ENCODE measurements around the gene MED13. TPM values are rescaled to one million over a fixed set of nuclear protein-coding genes. Genes with fewer than 3 reads are reported as not detected.
A peak's percentile ranks its signal among the peaks of the same experiment; 100 is the strongest.

The MED13 gene
- total and polyA plus RNA-seq, 9 of the 15 experiments (the other 6 are each of a cell fraction or from before 2014, with no cell fraction given): 5.4 to 48.4 (median 28.2) TPM

- TF ChIP-seq NFE2 (IDR thresholded peaks at IDR 0.05; ENCODE audit: low read depth) (no peak), CSDE1 (IDR thresholded peaks at IDR 0.05) (peak in 1 of 2 experiments; percentile 71; a peak in 2 of 4 replicates), ATF1 (CRISPR knock-in tag; IDR thresholded peaks at IDR 0.05) (no peak), ATF1 (tag; IDR thresholded peaks at IDR 0.05) (peak; percentile 77), TCF3 (CRISPR knock-in tag; IDR thresholded peaks at IDR 0.05) (no peak), DDX20 (tag; IDR thresholded peaks at IDR 0.05; ENCODE audit: low read depth) (no peak), EWSR1 (IDR thresholded peaks at IDR 0.05; ENCODE audit: borderline replicate concordance, low read depth, partially characterized antibody) (no peak), FOS (IDR thresholded peaks at IDR 0.05; ENCODE audit: extremely low read depth, insufficient read length) (no peak), ASH1L (IDR thresholded peaks at IDR 0.05; ENCODE audit: borderline replicate concordance, low read depth, partially characterized antibody) (no peak), CREB1 (IDR thresholded peaks at IDR 0.05) (no peak), CREB1 (CRISPR knock-in tag; IDR thresholded peaks at IDR 0.05) (no peak; the same call in none of the 2 replicates), ETS1 (conservative IDR thresholded peaks at IDR 0.05; ENCODE audit: control insufficient read depth, low read depth, low read length) (peak; percentile 20; the same call in 1 of the 2 replicates), NBN (IDR thresholded peaks at IDR 0.05; ENCODE audit: low read depth) (no peak), GTF2F1 (IDR thresholded peaks at IDR 0.05; ENCODE audit: low read depth, low read length) (no peak), HIVEP1 (CRISPR knock-in tag; IDR thresholded peaks at IDR 0.05) (no peak; the same call in 1 of the 2 replicates), SAP30 (IDR thresholded peaks at IDR 0.05; ENCODE audit: borderline replicate concordance, insufficient read depth, low read depth, low read length, poor library complexity, severe bottlenecking) (peak; percentile 93), E2F5 (CRISPR knock-in tag; IDR thresholded peaks at IDR 0.05) (peak; percentile 79; the same call in 1 of the 2 replicates), TEAD1 (CRISPR knock-in tag; IDR thresholded peaks at IDR 0.05) (peak in 1 of 2 experiments; percentile 56; a peak in 1 of 4 replicates), HNRNPUL1 (IDR thresholded peaks at IDR 0.05; ENCODE audit: low read length) (no peak), HMG20B (CRISPR knock-in tag; IDR thresholded peaks at IDR 0.05) (no peak), MCM2 (IDR thresholded peaks at IDR 0.05; ENCODE audit: low read depth) (no peak)
- TF ChIP-seq, protein P1, sequence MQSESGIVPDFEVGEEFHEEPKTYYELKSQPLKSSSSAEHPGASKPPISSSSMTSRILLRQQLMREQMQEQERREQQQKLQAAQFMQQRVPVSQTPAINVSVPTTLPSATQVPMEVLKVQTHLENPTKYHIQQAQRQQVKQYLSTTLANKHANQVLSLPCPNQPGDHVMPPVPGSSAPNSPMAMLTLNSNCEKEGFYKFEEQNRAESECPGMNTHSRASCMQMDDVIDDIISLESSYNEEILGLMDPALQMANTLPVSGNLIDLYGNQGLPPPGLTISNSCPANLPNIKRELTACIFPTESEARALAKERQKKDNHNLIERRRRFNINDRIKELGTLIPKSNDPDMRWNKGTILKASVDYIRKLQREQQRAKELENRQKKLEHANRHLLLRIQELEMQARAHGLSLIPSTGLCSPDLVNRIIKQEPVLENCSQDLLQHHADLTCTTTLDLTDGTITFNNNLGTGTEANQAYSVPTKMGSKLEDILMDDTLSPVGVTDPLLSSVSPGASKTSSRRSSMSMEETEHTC (IDR thresholded peaks at IDR 0.05): no peak
Observed at GRCh38 chr17:61927208-61928100, 137.6 kb downstream of the MED13 start, which contains the start of gene INTS2 (continued).
